Ishikawa (cell line): ENCODE results near the gene CAMTA1.

Experiments
- CEBPB ChIP-seq: IDR thresholded peaks from 2 replicates; pipeline ENCODE4 v1.6.1; 2012
- CREB1 ChIP-seq: IDR thresholded peaks from 2 replicates; pipeline ENCODE4 v1.6.1; 2012; ENCODE audit warnings: low read depth
- EGR1 ChIP-seq: IDR thresholded peaks from 2 replicates; pipeline ENCODE4 v1.6.1; 2012
- EP300 ChIP-seq: IDR thresholded peaks from 2 replicates; pipeline ENCODE4 v1.6.1; 2012; ENCODE audit warnings: borderline replicate concordance
- FOXM1 ChIP-seq: IDR thresholded peaks from 2 replicates; pipeline ENCODE4 v1.6.1; 2012; ENCODE audit warnings: low read depth, borderline replicate concordance
- MAX ChIP-seq: IDR thresholded peaks from 2 replicates; pipeline ENCODE4 v1.6.1; 2012
- NFIC ChIP-seq: IDR thresholded peaks from 2 replicates; pipeline ENCODE4 v1.6.1; 2012
- RAD21 ChIP-seq: IDR thresholded peaks from 2 replicates; pipeline ENCODE4 v1.6.1; 2012; ENCODE audit warnings: low read depth
- TAF1 ChIP-seq: IDR thresholded peaks from 2 replicates; pipeline ENCODE4 v1.6.1; 2012; ENCODE audit warnings: low read depth, mild to moderate bottlenecking
- TCF12 ChIP-seq: IDR thresholded peaks from 2 replicates; pipeline ENCODE4 v1.6.1; 2012; ENCODE audit warnings: low read depth
- TEAD4 ChIP-seq: IDR thresholded peaks from 2 replicates; pipeline ENCODE4 v1.6.1; 2012
- YY1 ChIP-seq: IDR thresholded peaks from 2 replicates; pipeline ENCODE4 v1.6.1; 2012; ENCODE audit warnings: low read depth
- ZBTB7A ChIP-seq: IDR thresholded peaks from 2 replicates; pipeline ENCODE4 v1.6.1; 2012; ENCODE audit warnings: low read depth
- TF ChIP-seq, protein P1 (sequence below): IDR thresholded peaks from 2 replicates; pipeline ENCODE4 v1.6.1; 2012; ENCODE audit warnings: low read depth, mild to moderate bottlenecking
- TF ChIP-seq, protein P2 (sequence below): IDR thresholded peaks from 2 replicates; pipeline ENCODE4 v1.6.1; 2012

CAMTA1 gene

GRCh38 chr1:7178336-7178735, 393.1 kb downstream of the CAMTA1 start:
- TF ChIP-seq TCF12, result no peak
- TF ChIP-seq NFIC, result no peak
- TF ChIP-seq CEBPB, result no peak
- no peak for TF ChIP-seq EGR1
- no peak for TF ChIP-seq YY1
- TF ChIP-seq, protein P1, sequence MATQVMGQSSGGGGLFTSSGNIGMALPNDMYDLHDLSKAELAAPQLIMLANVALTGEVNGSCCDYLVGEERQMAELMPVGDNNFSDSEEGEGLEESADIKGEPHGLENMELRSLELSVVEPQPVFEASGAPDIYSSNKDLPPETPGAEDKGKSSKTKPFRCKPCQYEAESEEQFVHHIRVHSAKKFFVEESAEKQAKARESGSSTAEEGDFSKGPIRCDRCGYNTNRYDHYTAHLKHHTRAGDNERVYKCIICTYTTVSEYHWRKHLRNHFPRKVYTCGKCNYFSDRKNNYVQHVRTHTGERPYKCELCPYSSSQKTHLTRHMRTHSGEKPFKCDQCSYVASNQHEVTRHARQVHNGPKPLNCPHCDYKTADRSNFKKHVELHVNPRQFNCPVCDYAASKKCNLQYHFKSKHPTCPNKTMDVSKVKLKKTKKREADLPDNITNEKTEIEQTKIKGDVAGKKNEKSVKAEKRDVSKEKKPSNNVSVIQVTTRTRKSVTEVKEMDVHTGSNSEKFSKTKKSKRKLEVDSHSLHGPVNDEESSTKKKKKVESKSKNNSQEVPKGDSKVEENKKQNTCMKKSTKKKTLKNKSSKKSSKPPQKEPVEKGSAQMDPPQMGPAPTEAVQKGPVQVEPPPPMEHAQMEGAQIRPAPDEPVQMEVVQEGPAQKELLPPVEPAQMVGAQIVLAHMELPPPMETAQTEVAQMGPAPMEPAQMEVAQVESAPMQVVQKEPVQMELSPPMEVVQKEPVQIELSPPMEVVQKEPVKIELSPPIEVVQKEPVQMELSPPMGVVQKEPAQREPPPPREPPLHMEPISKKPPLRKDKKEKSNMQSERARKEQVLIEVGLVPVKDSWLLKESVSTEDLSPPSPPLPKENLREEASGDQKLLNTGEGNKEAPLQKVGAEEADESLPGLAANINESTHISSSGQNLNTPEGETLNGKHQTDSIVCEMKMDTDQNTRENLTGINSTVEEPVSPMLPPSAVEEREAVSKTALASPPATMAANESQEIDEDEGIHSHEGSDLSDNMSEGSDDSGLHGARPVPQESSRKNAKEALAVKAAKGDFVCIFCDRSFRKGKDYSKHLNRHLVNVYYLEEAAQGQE, result no peak
- TF ChIP-seq, protein P2, sequence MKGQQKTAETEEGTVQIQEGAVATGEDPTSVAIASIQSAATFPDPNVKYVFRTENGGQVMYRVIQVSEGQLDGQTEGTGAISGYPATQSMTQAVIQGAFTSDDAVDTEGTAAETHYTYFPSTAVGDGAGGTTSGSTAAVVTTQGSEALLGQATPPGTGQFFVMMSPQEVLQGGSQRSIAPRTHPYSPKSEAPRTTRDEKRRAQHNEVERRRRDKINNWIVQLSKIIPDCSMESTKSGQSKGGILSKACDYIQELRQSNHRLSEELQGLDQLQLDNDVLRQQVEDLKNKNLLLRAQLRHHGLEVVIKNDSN, result no peak
- TF ChIP-seq ZBTB7A, result no peak
- TF ChIP-seq FOXM1, result no peak
- no peak for TF ChIP-seq RAD21
- no peak for TF ChIP-seq CREB1
- TF ChIP-seq TEAD4, result no peak
- TF ChIP-seq TAF1, result no peak
- no peak for TF ChIP-seq MAX
- no peak for TF ChIP-seq EP300

DNA sequence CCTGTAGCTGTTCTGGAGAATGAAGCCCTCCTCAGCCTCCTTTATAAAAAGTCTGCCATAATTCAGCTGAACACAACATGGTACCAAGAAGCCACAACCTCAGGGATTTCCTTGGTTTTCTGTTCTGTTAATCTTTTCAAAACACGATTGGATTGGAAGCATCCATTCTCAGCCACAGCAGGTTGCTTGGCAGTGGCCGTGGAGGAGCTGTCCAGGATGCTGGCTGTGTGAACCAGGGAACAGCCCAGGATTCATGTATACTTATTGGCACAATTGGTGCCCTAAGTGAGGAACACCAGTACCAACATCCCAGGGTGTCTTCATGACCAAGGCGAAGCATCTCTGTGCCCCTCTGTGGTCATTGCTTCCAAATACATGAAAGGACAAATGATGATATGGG, 393.5 kb downstream of the CAMTA1 start:
- TF ChIP-seq MAX, result no peak
- TF ChIP-seq, protein P1, result peak; percentile 41

DNA sequence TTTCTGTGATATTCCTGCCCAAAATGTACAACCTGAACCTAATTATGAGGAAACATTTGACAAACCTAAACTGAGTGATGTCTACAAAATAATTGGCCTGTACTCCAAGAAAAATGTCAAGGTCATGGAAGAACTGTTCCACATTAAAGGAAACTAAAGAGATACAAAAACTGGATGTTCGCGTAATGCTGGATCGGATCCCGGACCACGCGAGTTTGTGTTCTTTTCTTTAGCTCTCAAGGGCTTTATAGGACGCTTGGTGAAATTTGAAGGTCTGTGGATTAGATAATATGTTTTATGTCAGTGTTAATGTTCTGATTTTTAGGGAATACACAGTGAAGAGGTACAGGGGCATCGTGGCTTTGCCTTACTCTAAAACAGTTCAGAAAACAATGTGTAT, 400.5 kb downstream of the CAMTA1 start:
- TF ChIP-seq CEBPB, result no peak
- TF ChIP-seq EGR1, result no peak
- TF ChIP-seq MAX, result no peak
- TF ChIP-seq, protein P2, result no peak
- no peak for TF ChIP-seq NFIC
- TF ChIP-seq TEAD4, result no peak
- no peak for TF ChIP-seq FOXM1

DNA sequence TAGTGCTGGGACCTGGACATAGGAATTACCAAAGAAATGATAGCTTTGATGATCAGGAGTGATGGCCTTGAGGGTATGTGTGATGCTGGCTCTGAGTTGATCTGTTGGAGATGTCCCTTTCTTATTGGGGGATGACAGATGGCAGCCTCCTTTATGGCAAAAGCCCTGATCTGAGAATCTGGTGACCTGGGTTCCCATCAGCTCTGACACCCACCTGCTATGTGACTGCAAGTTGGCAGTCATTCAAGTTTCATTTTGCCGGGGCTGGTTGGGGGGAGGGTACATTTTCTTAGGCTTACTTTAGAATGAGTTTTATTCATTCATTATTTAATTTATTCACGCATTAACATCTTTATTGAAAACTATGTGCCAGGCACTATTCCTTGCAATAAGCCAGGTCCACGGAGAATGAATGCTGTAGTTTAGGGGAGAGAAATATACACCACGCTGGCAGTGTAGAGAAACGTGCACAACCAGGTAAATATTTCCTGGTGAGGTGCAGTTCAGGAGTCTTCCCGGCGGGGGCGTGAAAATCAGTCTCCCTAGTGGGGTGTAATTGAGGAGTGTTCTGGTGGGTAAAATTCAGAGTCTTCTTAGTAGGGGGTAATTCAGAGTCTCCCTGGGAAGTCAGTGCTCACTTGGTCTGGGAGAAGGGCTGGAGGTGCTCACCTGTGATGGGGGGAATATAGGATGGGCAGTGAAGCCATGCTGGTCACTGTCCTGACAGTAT, 401.3 kb downstream of the CAMTA1 start:
- TF ChIP-seq CREB1 (no peak), NFIC (no peak), TAF1 (no peak)

DNA sequence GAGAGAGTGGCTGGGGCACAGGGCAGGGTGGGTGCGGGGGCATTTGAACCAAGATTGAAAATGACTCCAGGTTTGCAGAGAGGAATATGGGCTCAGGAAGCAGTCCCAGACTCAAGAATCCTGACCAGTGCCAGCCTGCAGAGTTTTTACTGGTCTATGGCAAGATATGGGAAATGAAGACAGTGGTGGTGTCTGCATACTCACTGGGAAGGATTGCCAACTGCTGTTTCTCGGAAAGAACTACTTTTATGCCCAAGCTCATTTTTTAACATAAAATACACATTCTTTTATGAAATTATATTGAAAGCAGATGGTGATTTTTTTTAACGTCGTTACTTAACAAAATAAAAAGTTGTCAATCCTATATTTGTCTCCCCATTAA, 401.8 kb downstream of the CAMTA1 start:
- no peak for TF ChIP-seq FOXM1
- TF ChIP-seq ZBTB7A, result no peak
- TF ChIP-seq YY1, result no peak
- no peak for TF ChIP-seq TEAD4
- TF ChIP-seq TAF1, result no peak

DNA sequence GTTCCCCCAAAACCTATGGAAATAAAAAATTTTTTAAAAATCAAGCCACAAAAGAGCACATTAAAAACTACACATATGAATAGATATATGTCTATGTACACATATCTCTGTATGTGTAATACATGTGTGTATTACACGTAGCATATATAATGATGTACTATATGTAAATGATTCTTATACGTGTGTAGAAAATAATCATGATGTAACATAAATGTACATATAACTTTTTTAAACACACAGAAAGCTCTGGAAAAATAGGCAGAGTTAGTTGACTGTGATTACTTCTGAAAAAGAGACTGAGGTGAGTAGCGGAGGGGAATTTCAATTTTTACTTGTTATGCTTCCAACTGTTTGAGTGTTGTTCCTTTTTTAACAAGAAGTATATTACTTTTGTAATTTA, 405.0 kb downstream of the CAMTA1 start:
- TF ChIP-seq, protein P2, result no peak
- TF ChIP-seq CREB1, result no peak
- TF ChIP-seq, protein P1, result no peak
- no peak for TF ChIP-seq CEBPB
- no peak for TF ChIP-seq EP300
- no peak for TF ChIP-seq TCF12
- TF ChIP-seq YY1, result no peak
- TF ChIP-seq ZBTB7A, result no peak
- no peak for TF ChIP-seq RAD21
- no peak for TF ChIP-seq TEAD4
- no peak for TF ChIP-seq NFIC
- no peak for TF ChIP-seq EGR1
- no peak for TF ChIP-seq TAF1
